GM18507 (cell line): ENCODE results near the gene RARRES1.

Experiments
- DNase-seq: peaks from one replicate; pipeline ENCODE4 v3.0.0; 2011; ENCODE audit warnings: low read depth; ENCODE audit not compliant: insufficient read length; ENCODE audit errors: extremely low spot score
- FAIRE-seq: peaks from 2 replicates; lab custom pipeline; 2011; peaks lifted over from hg19 to GRCh38; lab: Jason Lieb, UNC

Gene RARRES1

GRCh38 chr3:158659454-158660237 lies 72.6 kb downstream of the RARRES1 start:
- peak; percentile 69 for FAIRE-seq
- no peak for DNase-seq

- FAIRE-seq = no peak
- DNase-seq = no peak
Observed at GRCh38 chr3:158658889-158659288, 73.4 kb downstream of the RARRES1 start.

DNA sequence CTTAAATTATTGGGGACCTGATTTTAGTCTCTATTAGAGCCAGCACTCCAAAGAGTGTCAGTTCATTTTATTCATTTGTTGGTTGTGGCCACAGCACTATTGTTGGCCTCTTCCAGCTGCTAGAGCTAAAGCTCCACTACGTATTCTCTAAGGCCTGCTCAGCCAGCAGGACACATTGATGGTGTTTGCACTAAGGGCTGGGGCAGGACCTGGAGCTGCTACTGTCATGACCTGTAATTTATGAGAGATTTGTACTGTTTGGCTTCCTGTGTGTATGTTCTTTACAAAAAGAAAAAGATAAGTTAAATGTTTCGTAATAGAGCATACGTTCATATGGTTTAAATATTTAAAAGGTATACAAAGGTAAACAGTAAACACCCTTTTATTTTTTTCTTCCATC lies 79.8 kb downstream of the RARRES1 start:
- FAIRE-seq = no peak
- no peak for DNase-seq

GRCh38 chr3:158651192-158651591 lies 81.1 kb downstream of the RARRES1 start:
- FAIRE-seq = no peak
- DNase-seq = no peak

- DNase-seq (no peak), FAIRE-seq (no peak)
Observed at GRCh38 chr3:158649791-158650190, 82.5 kb downstream of the RARRES1 start.
